C4-2B (cell line): ENCODE data around the gene AGPS.

Experiments used
- H3K27ac ChIP-seq: fragments of 450-650 bp; 2 replicates; pipeline ENCODE4 v1.5.1; 2017
- CTCF ChIP-seq: fragments of 450-650 bp; conservative IDR thresholded peaks from 2 replicates; pipeline ENCODE4 v1.5.1; 2017; ENCODE audit warnings: mild to moderate bottlenecking
- ZFX ChIP-seq: fragments of 450-650 bp; IDR thresholded peaks from 2 replicates; pipeline ENCODE4 v1.6.1; 2017

Gene AGPS

GRCh38 chr2:177578454-177578853 lies 185.9 kb downstream of the AGPS start:
- H3K27ac ChIP-seq = no peak overlapping the region
- no peak for TF ChIP-seq CTCF
- TF ChIP-seq ZFX = no peak

- no peak overlapping the region for H3K27ac ChIP-seq
- TF ChIP-seq ZFX = no peak
- TF ChIP-seq CTCF = no peak
Observed at GRCh38 chr2:177579486-177580036, 187.0 kb downstream of the AGPS start.

- TF ChIP-seq ZFX (no peak), CTCF (no peak)
- no peak overlapping the region for H3K27ac ChIP-seq
Observed at GRCh38 chr2:177582000-177582399, 189.4 kb downstream of the AGPS start.

GRCh38 chr2:177584030-177584692 lies 191.6 kb downstream of the AGPS start:
- no peak for TF ChIP-seq CTCF
- no peak for TF ChIP-seq ZFX
- no peak overlapping the region for H3K27ac ChIP-seq

GRCh38 chr2:177585234-177585863 lies 192.8 kb downstream of the AGPS start:
- H3K27ac ChIP-seq = no peak overlapping the region; the same call in 1 of the 2 replicates
- TF ChIP-seq CTCF = no peak
- no peak for TF ChIP-seq ZFX

- no peak overlapping the region for H3K27ac ChIP-seq
- TF ChIP-seq CTCF (no peak), ZFX (no peak)
Observed at GRCh38 chr2:177586154-177586553, 193.6 kb downstream of the AGPS start.

GRCh38 chr2:177587371-177587770 lies 194.8 kb downstream of the AGPS start:
- no peak overlapping the region for H3K27ac ChIP-seq
- TF ChIP-seq CTCF = no peak
- TF ChIP-seq ZFX = no peak
